ENCODE results near the gene TARP.

Gene TARP

DNA sequence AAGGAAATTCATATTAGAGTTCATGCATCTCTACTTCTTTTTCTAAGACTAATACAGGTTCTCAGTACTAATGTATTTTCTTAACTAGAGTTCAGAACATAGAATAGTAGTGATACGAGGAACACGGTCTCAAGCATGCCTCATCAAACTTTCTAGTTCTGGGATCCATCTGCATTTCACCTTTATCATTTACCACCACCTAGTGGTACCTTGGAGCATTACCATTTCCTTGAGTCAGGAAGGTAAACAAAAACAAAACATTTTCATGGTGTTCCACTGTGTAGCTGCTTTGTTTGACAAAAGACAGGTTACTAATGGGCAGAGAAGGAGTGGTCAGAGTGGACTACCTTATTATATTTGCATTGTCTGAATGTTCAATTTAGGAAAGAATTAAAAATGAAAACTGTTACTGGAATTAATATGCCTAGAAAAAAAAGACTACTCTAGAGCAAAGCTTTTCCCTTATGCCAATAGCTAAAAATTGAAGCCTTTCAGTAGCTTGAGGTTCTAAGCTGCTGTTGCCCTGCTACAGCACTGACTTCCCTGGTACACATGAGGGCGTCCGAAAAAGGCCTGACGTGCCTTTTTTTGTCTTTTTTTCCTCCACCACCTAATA is 50.8 kb downstream of the TARP start:
- intact Hi-C loops (cut with DNase I; ENCODE audit: low total_unique reads): no loop called here
- H3K4me3 ChIP-seq: no peak overlapping the region
- no peaks in the 10 kb centered on the region for H3K9me3 ChIP-seq
- no peaks in the 10 kb centered on the region for H3K4me1 ChIP-seq
- peak overlapping the region in 1 of 2 donors; percentile 54 for H3K27ac ChIP-seq
- DNase-seq: no peak
- no peaks in the 10 kb centered on the region for H3K36me3 ChIP-seq (ENCODE audit: low read depth, missing control alignments)
- TF ChIP-seq POLR2A (IDR thresholded peaks at IDR 0.05): no peak
- TF ChIP-seq, protein P1, sequence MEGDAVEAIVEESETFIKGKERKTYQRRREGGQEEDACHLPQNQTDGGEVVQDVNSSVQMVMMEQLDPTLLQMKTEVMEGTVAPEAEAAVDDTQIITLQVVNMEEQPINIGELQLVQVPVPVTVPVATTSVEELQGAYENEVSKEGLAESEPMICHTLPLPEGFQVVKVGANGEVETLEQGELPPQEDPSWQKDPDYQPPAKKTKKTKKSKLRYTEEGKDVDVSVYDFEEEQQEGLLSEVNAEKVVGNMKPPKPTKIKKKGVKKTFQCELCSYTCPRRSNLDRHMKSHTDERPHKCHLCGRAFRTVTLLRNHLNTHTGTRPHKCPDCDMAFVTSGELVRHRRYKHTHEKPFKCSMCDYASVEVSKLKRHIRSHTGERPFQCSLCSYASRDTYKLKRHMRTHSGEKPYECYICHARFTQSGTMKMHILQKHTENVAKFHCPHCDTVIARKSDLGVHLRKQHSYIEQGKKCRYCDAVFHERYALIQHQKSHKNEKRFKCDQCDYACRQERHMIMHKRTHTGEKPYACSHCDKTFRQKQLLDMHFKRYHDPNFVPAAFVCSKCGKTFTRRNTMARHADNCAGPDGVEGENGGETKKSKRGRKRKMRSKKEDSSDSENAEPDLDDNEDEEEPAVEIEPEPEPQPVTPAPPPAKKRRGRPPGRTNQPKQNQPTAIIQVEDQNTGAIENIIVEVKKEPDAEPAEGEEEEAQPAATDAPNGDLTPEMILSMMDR (IDR thresholded peaks at IDR 0.05): peak; percentile 81 to 88 (median 83)
- no peaks in the 10 kb centered on the region for H3K27me3 ChIP-seq
- WGBS, 2 donors: 69 to 70% methylated on average over 5 of the region's 5 CpGs

DNA sequence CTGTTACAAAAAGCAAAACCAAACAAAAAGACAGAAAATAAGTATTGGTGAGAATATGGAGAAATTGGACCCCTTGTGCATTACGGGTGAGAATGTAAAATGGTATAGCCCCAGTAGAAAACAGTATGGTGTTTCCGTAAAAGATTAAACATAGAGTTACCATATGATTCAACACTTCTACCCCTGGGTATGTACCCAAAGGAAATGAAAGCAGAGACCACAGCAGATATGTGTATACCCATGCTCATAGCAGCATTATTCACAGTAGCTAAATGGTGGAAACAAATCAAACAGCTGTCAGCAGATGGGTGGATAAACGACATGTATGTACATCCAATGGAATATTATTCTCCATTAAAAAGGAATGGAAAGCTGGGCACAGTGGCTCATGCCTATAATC is 53.0 kb downstream of the TARP start:
- TF ChIP-seq, protein P1 (IDR thresholded peaks at IDR 0.05): no peak
- TF ChIP-seq POLR2A (IDR thresholded peaks at IDR 0.05): no peak
- intact Hi-C loops (cut with DNase I; ENCODE audit: low total_unique reads): no loop called here
- DNase-seq: no peak
- Histone ChIP-seq H3K9me3 (no peaks in the 10 kb centered on the region), H3K4me1 (peaks cover 8% of the 10 kb centered on the region), H3K27ac (no peak overlapping the region), H3K36me3 (ENCODE audit: low read depth, missing control alignments) (no peaks in the 10 kb centered on the region), H3K4me3 (no peak overlapping the region), H3K27me3 (no peaks in the 10 kb centered on the region)
- 84 to 91% methylated on average over 3 of the region's 3 CpGs for WGBS, 2 donors

DNA sequence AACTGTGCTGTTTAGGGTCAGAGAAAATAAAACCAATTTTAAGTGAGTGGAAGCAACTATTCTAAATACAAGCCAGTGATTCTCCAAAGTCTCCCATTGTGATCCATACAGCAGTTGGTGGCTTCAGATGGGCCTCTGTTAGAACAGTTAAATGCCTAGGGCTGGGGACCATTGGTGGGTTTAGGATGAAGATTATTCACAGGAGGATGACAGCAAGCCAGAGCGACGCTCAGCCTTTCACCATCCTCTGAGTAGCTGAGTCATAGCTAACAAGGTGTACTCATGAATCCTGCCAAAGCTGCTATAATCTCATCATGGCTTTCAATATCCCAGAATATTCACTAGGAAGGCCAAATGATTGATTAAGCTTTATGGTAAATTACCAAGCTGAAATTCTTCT is 55.8 kb downstream of the TARP start:
- intact Hi-C loops (cut with DNase I; ENCODE audit: low total_unique reads): loop anchor here (10.0 kb wide), 1 partner anchor 103 kb away; no protein-coding TSS in a partner anchor
- Histone ChIP-seq H3K27me3 (no peaks in the 10 kb centered on the region), H3K4me3 (no peak overlapping the region), H3K27ac (no peak overlapping the region), H3K9me3 (no peaks in the 10 kb centered on the region), H3K4me1 (peaks cover 9% of the 10 kb centered on the region), H3K36me3 (ENCODE audit: low read depth, missing control alignments) (no peaks in the 10 kb centered on the region)
- WGBS, 2 donors: 88 to 92% methylated on average over 2 of the region's 2 CpGs
- DNase-seq: no peak
- TF ChIP-seq POLR2A (IDR thresholded peaks at IDR 0.05): no peak

DNA sequence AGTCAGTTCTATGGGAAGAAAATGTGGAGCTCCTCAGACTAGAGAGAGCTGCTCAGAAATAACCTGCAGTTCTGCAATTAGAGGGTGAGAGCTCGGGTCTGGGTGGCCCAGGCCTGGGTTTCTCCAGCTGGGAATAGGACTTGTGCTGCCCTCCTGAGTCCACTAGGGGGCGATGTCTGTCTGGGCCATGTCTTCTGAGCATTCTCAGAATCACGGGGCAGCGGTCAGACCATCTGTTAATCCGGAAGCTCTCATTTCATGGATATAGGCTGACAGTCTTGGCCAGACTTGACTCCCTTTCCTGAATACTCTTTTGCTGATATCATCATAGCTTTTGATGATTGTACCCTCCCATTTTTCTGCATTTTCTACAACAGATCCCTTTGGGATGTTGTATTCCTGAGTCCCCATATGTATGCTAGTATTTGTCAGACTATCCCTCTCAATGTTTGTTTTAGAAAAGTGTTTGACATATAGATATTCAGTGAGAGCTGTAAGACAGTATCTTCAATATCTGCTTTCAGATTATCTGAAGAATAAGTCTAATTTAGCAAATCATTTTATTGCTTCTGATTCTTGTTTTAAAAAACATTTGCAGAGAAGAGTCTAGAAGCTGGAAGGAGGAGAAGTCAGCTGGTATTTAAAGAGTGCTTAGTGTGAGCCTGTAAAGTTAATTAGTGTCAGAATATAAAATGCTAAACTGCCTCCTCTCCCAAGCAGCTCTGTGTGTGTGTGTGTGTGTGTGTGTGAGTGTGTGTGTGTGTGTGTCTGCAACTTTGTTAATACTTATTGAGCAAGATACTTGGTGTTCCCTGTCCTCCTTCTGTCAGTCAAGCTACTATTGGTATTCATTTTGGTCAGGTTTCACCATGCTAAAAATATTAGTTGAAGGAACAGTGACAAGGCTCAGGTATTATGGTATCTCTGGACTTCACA is 57.4 kb downstream of the TARP start:
- H3K4me3 ChIP-seq: no peak overlapping the region
- peak overlapping the region in 1 of 2 donors; percentile 38 for H3K27ac ChIP-seq
- peak; percentile 89 for DNase-seq
- WGBS, 2 donors: 16 to 29% methylated on average over 5 of the region's 5 CpGs
- H3K4me1 ChIP-seq: peaks cover 9% of the 10 kb centered on the region
- H3K9me3 ChIP-seq: no peaks in the 10 kb centered on the region
- intact Hi-C loops (cut with DNase I; ENCODE audit: low total_unique reads): loop anchor here (10.0 kb wide), 1 partner anchor 101 kb away; no protein-coding TSS in a partner anchor
- no peaks in the 10 kb centered on the region for H3K36me3 ChIP-seq (ENCODE audit: low read depth, missing control alignments)
- H3K27me3 ChIP-seq: no peaks in the 10 kb centered on the region
- TF ChIP-seq POLR2A (IDR thresholded peaks at IDR 0.05): no peak
- TF ChIP-seq, protein P1 (IDR thresholded peaks at IDR 0.05): peak; percentile 77 to 95 (median 91)

DNA sequence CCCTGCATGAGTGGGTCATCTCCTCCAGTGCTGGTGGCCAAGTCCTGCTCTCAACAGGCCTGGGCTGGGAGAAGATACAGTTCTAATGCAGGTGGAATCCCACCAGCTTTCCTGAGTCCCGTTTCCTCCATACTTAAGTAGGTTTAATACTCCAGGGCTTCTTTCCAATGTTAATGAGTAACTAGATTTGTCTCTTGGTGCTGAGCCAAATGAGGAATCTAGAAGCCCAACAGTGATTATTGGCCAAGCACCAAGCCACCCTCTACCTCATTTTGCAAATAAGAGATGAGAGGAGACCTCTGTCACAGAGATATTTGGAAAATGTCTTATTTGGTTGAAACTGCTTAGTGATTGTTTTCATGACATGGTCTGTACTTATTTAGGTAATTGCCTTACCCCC is 58.3 kb downstream of the TARP start:
- Histone ChIP-seq H3K27me3 (no peaks in the 10 kb centered on the region), H3K4me1 (peaks cover 9% of the 10 kb centered on the region), H3K36me3 (ENCODE audit: low read depth, missing control alignments) (no peaks in the 10 kb centered on the region), H3K27ac (no peak overlapping the region), H3K9me3 (no peaks in the 10 kb centered on the region), H3K4me3 (no peak overlapping the region)
- 43 to 67% methylated on average over 1 of the region's 1 CpG for WGBS, 2 donors
- intact Hi-C loops (cut with DNase I; ENCODE audit: low total_unique reads): loop anchor here (10.0 kb wide), 1 partner anchor 100 kb away; no protein-coding TSS in a partner anchor
- TF ChIP-seq, protein P1 (IDR thresholded peaks at IDR 0.05): no peak
- TF ChIP-seq POLR2A (IDR thresholded peaks at IDR 0.05): no peak
- DNase-seq: no peak
